Bronchial epithelial cell (primary cell): ENCODE results near the gene LRMDA. TPM values are rescaled to one million over a fixed set of nuclear protein-coding genes. Genes with fewer than 3 reads are reported as not detected.

Experiments used
- DNase-seq: peaks from one replicate; pipeline ENCODE4 v3.0.0-alpha.2; 2010; ENCODE audit warnings: low read depth
- FAIRE-seq: peaks from 2 replicates; lab custom pipeline; 2011; peaks lifted over from hg19 to GRCh38; lab: Jason Lieb, UNC
- H3K27me3 ChIP-seq: 2 replicates; pipeline ENCODE4 v1.5.1; 2011; ENCODE audit warnings: low read length; ENCODE audit not compliant: control insufficient read depth, insufficient read depth
- H3K36me3 ChIP-seq: 2 replicates; pipeline ENCODE4 v1.5.1; 2011; ENCODE audit warnings: low read length; ENCODE audit not compliant: control insufficient read depth, insufficient read depth
- H3K4me3 ChIP-seq: 2 replicates; pipeline ENCODE4 v1.5.1; 2011; ENCODE audit warnings: mild to moderate bottlenecking, low read depth, low read length, control low read depth
- total RNA-seq: library from RNA; depleted of rRNA; stranded (reverse); fragments of >200 nt; gene quantifications from 2 replicates; pipeline ENCODE4 v1.2.1, GENCODE V29; 2014
- TF ChIP-seq, protein P1 (sequence below): IDR thresholded peaks from 2 replicates; pipeline ENCODE4 v1.5.1; 2011; ENCODE audit warnings: mild to moderate bottlenecking, moderate library complexity, low read length, control low read depth, inconsistent platforms; ENCODE audit not compliant: insufficient read depth, severe bottlenecking

The LRMDA gene
- total RNA-seq, 1 donor from 2014 or later = 1.6 TPM

DNA sequence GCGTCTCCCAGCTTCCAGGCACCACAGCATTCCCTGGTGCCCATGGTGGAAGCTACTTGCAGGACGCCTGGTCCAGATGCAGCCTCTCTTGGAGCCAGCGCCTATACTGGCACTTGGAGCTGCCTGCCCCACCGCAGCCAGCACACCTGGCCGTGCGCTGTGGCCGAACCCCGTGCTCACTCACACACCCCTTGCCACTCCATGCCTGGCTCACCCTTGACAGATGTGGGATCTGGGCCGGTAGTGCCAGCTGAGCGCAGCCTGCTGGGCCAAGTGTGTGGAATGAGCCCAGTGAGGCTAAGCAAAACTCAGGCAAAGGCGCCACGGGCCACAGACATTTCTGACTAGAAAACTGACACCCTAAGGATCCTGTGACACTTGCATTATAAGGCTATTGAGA is 884.8 kb downstream of the LRMDA start:
- Histone ChIP-seq H3K36me3 (no peaks in the 10 kb centered on the region), H3K4me3 (no peak overlapping the region), H3K27me3 (no peaks in the 10 kb centered on the region)
- TF ChIP-seq, protein P1, sequence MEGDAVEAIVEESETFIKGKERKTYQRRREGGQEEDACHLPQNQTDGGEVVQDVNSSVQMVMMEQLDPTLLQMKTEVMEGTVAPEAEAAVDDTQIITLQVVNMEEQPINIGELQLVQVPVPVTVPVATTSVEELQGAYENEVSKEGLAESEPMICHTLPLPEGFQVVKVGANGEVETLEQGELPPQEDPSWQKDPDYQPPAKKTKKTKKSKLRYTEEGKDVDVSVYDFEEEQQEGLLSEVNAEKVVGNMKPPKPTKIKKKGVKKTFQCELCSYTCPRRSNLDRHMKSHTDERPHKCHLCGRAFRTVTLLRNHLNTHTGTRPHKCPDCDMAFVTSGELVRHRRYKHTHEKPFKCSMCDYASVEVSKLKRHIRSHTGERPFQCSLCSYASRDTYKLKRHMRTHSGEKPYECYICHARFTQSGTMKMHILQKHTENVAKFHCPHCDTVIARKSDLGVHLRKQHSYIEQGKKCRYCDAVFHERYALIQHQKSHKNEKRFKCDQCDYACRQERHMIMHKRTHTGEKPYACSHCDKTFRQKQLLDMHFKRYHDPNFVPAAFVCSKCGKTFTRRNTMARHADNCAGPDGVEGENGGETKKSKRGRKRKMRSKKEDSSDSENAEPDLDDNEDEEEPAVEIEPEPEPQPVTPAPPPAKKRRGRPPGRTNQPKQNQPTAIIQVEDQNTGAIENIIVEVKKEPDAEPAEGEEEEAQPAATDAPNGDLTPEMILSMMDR = no peak
- FAIRE-seq (no peak), DNase-seq (no peak)

DNA sequence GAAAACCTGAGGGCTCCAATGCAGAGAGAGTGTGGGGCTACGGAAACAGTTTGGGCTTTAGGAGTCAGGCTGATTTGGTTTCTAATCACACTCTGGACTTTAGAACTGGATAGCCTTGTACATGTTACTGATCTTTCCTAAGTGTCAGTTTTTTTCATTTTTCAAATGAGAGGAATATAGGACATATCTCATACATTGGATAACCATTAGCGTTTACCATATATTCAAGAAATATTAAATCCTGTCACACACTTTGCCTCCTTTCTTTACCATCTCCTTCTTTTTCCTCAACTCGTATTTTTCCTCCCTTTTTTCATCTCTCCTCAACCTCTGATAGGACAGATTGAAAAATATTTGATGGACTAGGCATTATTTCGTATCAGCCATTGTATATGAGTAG is 885.7 kb downstream of the LRMDA start:
- H3K27me3 ChIP-seq = no peaks in the 10 kb centered on the region

DNA sequence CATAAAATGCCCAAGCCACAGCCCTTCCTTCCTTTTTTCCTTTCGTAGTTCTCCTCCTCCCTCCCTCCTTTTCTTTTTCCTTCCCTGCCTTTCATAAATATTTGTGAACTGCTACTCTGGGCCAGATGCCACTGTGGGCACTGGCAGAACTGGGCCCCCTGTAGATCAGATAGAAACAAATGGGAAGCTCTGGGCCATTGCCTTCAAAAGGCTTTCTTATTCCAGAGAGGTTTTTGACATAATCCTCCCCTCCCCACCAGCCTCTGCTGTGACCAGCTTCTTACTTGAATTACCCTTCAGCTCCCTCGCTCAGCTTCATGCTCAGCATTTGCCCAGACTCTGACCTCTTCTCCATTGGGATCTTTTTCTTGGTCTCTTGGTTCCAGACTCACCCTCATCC is 886.8 kb downstream of the LRMDA start:
- TF ChIP-seq, protein P1 = no peak
- FAIRE-seq (no peak), DNase-seq (no peak)
- Histone ChIP-seq H3K4me3 (no peak overlapping the region), H3K36me3 (no peaks in the 10 kb centered on the region), H3K27me3 (no peaks in the 10 kb centered on the region)

More for the DNA sequence above, 885.7 kb downstream of the LRMDA start:
- TF ChIP-seq, protein P1 = no peak
- Histone ChIP-seq H3K36me3 (no peaks in the 10 kb centered on the region), H3K4me3 (no peak overlapping the region)
- FAIRE-seq (no peak), DNase-seq (no peak)

DNA sequence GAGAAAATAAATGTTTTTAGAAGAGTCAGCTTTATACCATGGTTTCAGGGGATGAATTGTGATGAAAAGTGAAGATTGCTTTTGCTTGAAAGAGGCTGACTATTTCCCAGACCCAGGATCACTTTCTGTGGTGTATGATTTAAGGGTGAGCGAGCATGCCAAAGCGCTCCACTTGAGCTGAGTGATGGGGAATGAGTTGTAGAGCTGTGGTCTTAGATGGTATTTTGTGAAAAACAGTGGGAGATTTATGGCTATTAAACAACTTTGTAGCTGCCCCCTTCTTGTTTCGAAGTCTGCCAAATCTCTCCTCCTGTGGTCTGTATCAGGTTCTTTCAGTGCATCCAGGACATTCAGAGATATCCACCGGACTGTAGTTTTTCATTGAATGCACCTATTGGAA is 888.2 kb downstream of the LRMDA start:
- Histone ChIP-seq H3K36me3 (no peaks in the 10 kb centered on the region), H3K4me3 (no peak overlapping the region), H3K27me3 (no peaks in the 10 kb centered on the region)
- TF ChIP-seq, protein P1 = no peak
- no peak for FAIRE-seq
- DNase-seq = no peak

DNA sequence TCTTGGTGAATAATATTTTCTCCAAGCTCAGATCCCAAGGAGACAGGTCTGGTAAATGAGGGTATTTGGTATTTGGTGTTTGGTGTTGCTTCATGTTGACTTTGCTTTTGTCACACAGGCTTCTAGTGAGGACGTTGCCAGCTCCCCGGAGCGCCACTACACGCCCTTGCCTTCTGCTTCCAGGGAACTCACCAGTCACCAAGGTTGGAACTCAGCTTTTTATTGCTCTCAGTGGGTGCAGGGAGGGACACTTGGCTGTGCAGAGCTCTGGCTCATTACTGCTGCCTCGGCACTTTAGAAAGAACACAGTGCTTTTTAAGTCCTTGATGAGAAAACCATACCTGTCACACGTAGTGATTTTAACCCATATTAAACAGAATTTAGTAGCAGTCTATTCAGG is 892.9 kb downstream of the LRMDA start:
- TF ChIP-seq, protein P1 = no peak
- FAIRE-seq = no peak

DNA sequence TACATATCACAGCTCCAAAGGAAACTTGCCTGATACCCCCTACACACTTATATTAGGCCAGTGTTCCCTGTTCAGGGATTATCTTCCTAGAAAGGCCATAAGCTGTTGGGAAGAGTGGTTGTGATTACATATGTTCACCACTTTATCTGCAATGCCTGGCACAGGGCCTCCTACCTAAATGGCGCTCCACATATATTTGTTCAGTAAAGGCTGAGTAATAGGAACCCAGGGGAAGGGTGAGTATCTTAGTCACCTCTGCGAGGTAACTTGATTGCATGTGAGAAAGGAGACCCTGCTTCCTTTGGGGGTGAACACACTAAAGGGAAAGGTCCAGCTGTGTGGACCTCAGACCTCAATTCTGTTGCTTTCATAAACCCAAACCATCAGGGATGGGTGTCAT is 896.0 kb downstream of the LRMDA start:
- TF ChIP-seq, protein P1 = no peak
- H3K36me3 ChIP-seq = no peaks in the 10 kb centered on the region
- no peaks in the 10 kb centered on the region for H3K27me3 ChIP-seq
- H3K4me3 ChIP-seq = no peak overlapping the region
- DNase-seq (peak; percentile 62), FAIRE-seq (no peak)

More for the DNA sequence above, 892.9 kb downstream of the LRMDA start:
- no peak for DNase-seq
- no peaks in the 10 kb centered on the region for H3K36me3 ChIP-seq
- H3K4me3 ChIP-seq = no peak overlapping the region
- no peaks in the 10 kb centered on the region for H3K27me3 ChIP-seq
